Measurements from ENCODE around the gene SNAP47.

DNA sequence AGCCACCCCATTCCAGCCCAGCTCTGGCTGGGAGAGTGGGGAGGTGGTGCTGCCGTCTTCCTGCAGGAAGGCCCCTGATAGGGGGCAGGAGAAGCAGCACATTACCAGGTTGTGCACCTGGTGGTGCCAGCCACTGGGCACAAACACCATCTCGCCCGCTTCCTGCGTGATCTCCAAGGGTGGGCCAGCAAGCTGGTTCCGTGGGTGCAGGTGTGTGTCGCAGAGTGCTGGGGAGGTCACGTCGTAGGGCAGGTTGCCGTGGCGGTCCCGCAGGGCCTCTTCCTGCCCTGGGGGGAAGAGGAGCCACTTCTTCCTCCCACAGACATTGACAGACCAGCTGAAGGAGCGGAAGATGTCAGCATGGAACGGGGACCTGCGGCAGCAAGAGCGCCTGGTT lies 1.9 kb upstream of the SNAP47 start:
- no peak for TF ChIP-seq GATA2 (IDR thresholded peaks at IDR 0.05; ENCODE audit: low read depth, low read length)
- no peak for TF ChIP-seq GATA3 (IDR thresholded peaks at IDR 0.05; ENCODE audit: low read depth, low read length)

Data from SH-SY5Y (cell line).